Loucy (cell line): ENCODE measurements around the gene EGF.

Experiments used
- H2AFZ ChIP-seq: fragments of 200-600 bp; sonication (generic); 2 replicates; pipeline ENCODE4 v1.6.0; 2016; ENCODE audit warnings: antibody characterized with exemption, mild to moderate bottlenecking, low read length, moderate library complexity
- H3F3A ChIP-seq: fragments of 200-600 bp; 2 replicates; pipeline ENCODE4 v1.6.0; 2016; ENCODE audit warnings: antibody characterized with exemption, low read depth, mild to moderate bottlenecking
- H3K27me3 ChIP-seq: fragments of 200-600 bp; sonication (generic); 2 replicates; pipeline ENCODE4 v1.6.1; 2014; ENCODE audit warnings: low read length, mild to moderate bottlenecking; ENCODE audit not compliant: insufficient read depth, poor library complexity, severe bottlenecking
- H3K36me3 ChIP-seq: fragments of 200-600 bp; sonication (generic); 2 replicates; pipeline ENCODE4 v1.6.1; 2016; ENCODE audit warnings: low read length; ENCODE audit not compliant: insufficient read depth
- H3K4me1 ChIP-seq: fragments of 200-600 bp; sonication (generic); 2 replicates; pipeline ENCODE4 v1.5.1; 2014; ENCODE audit warnings: low read length, mild to moderate bottlenecking; ENCODE audit not compliant: insufficient read depth, poor library complexity, severe bottlenecking
- H3K4me2 ChIP-seq: fragments of 200-600 bp; sonication (generic); 2 replicates; pipeline ENCODE4 v1.6.0; 2014; ENCODE audit warnings: antibody characterized with exemption, low read length, low read depth, mild to moderate bottlenecking; ENCODE audit not compliant: poor library complexity, severe bottlenecking
- H3K4me3 ChIP-seq: fragments of 200-600 bp; sonication (generic); 2 replicates; pipeline ENCODE4 v1.5.1; 2014; ENCODE audit warnings: low read length, mild to moderate bottlenecking, mixed read lengths; ENCODE audit not compliant: poor library complexity, severe bottlenecking
- H3K79me2 ChIP-seq: fragments of 200-600 bp; sonication (generic); 2 replicates; pipeline ENCODE4 v1.6.1; 2014; ENCODE audit warnings: low read length; ENCODE audit not compliant: insufficient read depth
- H3K9ac ChIP-seq: fragments of 200-600 bp; sonication (generic); 2 replicates; pipeline ENCODE4 v1.6.0; 2014; ENCODE audit warnings: mild to moderate bottlenecking, low read depth, low read length, moderate library complexity; ENCODE audit not compliant: poor library complexity, severe bottlenecking
- H3K9me2 ChIP-seq: fragments of 200-600 bp; sonication (generic); replicated peaks from 2 replicates; pipeline ENCODE4 v1.6.1; 2016; ENCODE audit warnings: low read depth, low read length, mixed read lengths
- H3K9me3 ChIP-seq: fragments of 200-600 bp; sonication (generic); 2 replicates; pipeline ENCODE4 v1.6.1; 2014; ENCODE audit warnings: mild to moderate bottlenecking, antibody characterized with exemption, low read length, low read depth; ENCODE audit not compliant: insufficient read depth
- H4K20me1 ChIP-seq: fragments of 200-600 bp; sonication (generic); 2 replicates; pipeline ENCODE4 v1.6.0; 2014; ENCODE audit warnings: antibody characterized with exemption, low read length, mild to moderate bottlenecking; ENCODE audit not compliant: insufficient read depth, poor library complexity, severe bottlenecking
- EZH2phosphoT487 ChIP-seq: fragments of 200-600 bp; IDR thresholded peaks from 2 replicates; pipeline ENCODE4 v1.6.1; 2018; ENCODE audit warnings: antibody characterized with exemption, mild to moderate bottlenecking, moderate library complexity, borderline replicate concordance
- TF ChIP-seq, protein P1 (sequence below): fragments of 200-600 bp; sonication (generic); conservative IDR thresholded peaks from 2 replicates; pipeline ENCODE4 v1.5.1; 2014; ENCODE audit warnings: mild to moderate bottlenecking, antibody characterized with exemption, low read length

The EGF gene

GRCh38 chr4:109939190-109939589, 26.5 kb downstream of the EGF start:
- Histone ChIP-seq H3K4me2 (no peak overlapping the region), H3K4me3 (no peak overlapping the region), H3K27me3 (no peaks in the 10 kb centered on the region), H2AFZ (no peak overlapping the region), H3K9me3 (no peaks in the 10 kb centered on the region), H3K36me3 (no peaks in the 10 kb centered on the region), H4K20me1 (no peaks in the 10 kb centered on the region), H3K79me2 (no peaks in the 10 kb centered on the region), H3K4me1 (no peaks in the 10 kb centered on the region), H3K9ac (no peak overlapping the region), H3K9me2 (no peaks in the 10 kb centered on the region), H3F3A (no peaks in the 10 kb centered on the region)
- TF ChIP-seq, protein P1, sequence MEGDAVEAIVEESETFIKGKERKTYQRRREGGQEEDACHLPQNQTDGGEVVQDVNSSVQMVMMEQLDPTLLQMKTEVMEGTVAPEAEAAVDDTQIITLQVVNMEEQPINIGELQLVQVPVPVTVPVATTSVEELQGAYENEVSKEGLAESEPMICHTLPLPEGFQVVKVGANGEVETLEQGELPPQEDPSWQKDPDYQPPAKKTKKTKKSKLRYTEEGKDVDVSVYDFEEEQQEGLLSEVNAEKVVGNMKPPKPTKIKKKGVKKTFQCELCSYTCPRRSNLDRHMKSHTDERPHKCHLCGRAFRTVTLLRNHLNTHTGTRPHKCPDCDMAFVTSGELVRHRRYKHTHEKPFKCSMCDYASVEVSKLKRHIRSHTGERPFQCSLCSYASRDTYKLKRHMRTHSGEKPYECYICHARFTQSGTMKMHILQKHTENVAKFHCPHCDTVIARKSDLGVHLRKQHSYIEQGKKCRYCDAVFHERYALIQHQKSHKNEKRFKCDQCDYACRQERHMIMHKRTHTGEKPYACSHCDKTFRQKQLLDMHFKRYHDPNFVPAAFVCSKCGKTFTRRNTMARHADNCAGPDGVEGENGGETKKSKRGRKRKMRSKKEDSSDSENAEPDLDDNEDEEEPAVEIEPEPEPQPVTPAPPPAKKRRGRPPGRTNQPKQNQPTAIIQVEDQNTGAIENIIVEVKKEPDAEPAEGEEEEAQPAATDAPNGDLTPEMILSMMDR = no peak
- TF ChIP-seq EZH2phosphoT487 = no peak

GRCh38 chr4:109942292-109942926, 29.7 kb downstream of the EGF start:
- Histone ChIP-seq H2AFZ (no peak overlapping the region), H3K4me1 (no peaks in the 10 kb centered on the region), H3K4me2 (no peak overlapping the region), H3K36me3 (no peaks in the 10 kb centered on the region), H3K27me3 (no peaks in the 10 kb centered on the region), H3K9me2 (no peaks in the 10 kb centered on the region), H3F3A (no peaks in the 10 kb centered on the region), H3K9me3 (no peaks in the 10 kb centered on the region), H3K4me3 (no peak overlapping the region), H3K79me2 (no peaks in the 10 kb centered on the region), H3K9ac (no peak overlapping the region), H4K20me1 (no peaks in the 10 kb centered on the region)
- TF ChIP-seq, protein P1 = no peak
- TF ChIP-seq EZH2phosphoT487 = no peak

- no peaks in the 10 kb centered on the region for H4K20me1 ChIP-seq
- H3K9ac ChIP-seq = no peak overlapping the region
- H3K36me3 ChIP-seq = no peaks in the 10 kb centered on the region
- H3K27me3 ChIP-seq = no peaks in the 10 kb centered on the region
- H3K4me2 ChIP-seq = no peak overlapping the region
- no peak for TF ChIP-seq EZH2phosphoT487
- TF ChIP-seq, protein P1 = no peak
- H2AFZ ChIP-seq = no peak overlapping the region
- H3K9me2 ChIP-seq = no peaks in the 10 kb centered on the region
- no peaks in the 10 kb centered on the region for H3K79me2 ChIP-seq
- no peaks in the 10 kb centered on the region for H3K9me3 ChIP-seq
- H3F3A ChIP-seq = no peaks in the 10 kb centered on the region
- H3K4me1 ChIP-seq = no peaks in the 10 kb centered on the region
- no peak overlapping the region for H3K4me3 ChIP-seq
Measured at GRCh38 chr4:109943745-109944144, 31.1 kb downstream of the EGF start.
